ENCODE data around the gene OPA3. TPM values are rescaled to one million over a fixed set of nuclear protein-coding genes. Genes with fewer than 3 reads are reported as not detected.

Gene OPA3
- total RNA-seq, 1 donor from 2014 or later: 3.7 TPM

GRCh38 chr19:45599286-45599685 lies 14.7 kb upstream of the OPA3 start:
- Histone ChIP-seq H4K20me1 (ENCODE audit: low read depth) (no peaks in the 10 kb centered on the region), H3K4me1 (no peaks in the 10 kb centered on the region), H3K4me2 (no peak overlapping the region), H3K9me3 (ENCODE audit: low read depth) (no peaks in the 10 kb centered on the region), H2AFZ (replicated peaks) (no peak overlapping the region), H3K9ac (no peak overlapping the region), H3K27me3 (peaks cover 87% of the 10 kb centered on the region), H3F3A (ENCODE audit: low read depth) (no peaks in the 10 kb centered on the region), H3K36me3 (no peaks in the 10 kb centered on the region), H3K79me2 (ENCODE audit: low read depth) (no peaks in the 10 kb centered on the region), H3K4me3 (no peak overlapping the region), H3K27ac (no peak overlapping the region)
- Mint-ChIP-seq H3K4me1 (peaks cover 29% of the 10 kb centered on the region), H3K27me3 (ENCODE audit: insufficient read depth, low read depth) (peaks cover 73% of the 10 kb centered on the region), H3K9me3 (no peaks in the 10 kb centered on the region), H3K4me3 (no peak overlapping the region), H3K36me3 (no peaks in the 10 kb centered on the region), H3K27ac (no peak overlapping the region)
- peak; percentile 34 for DNase-seq (ENCODE audit: low spot score)
- TF ChIP-seq EZH2phosphoT487 (IDR thresholded peaks at IDR 0.05) (no peak), CTCF (IDR thresholded peaks at IDR 0.05) (no peak), EZH2 (IDR thresholded peaks at IDR 0.05) (no peak)

GRCh38 chr19:45598267-45599001 lies 13.8 kb upstream of the OPA3 start:
- no peaks in the 10 kb centered on the region for H3K9me3 ChIP-seq (ENCODE audit: low read depth)
- no peak overlapping the region for H3K27ac Mint-ChIP-seq
- H3K4me1 Mint-ChIP-seq: peaks cover 29% of the 10 kb centered on the region
- no peaks in the 10 kb centered on the region for H3F3A ChIP-seq (ENCODE audit: low read depth)
- H3K9me3 Mint-ChIP-seq: no peaks in the 10 kb centered on the region
- H3K27me3 ChIP-seq: peaks cover 86% of the 10 kb centered on the region
- H3K79me2 ChIP-seq (ENCODE audit: low read depth): no peaks in the 10 kb centered on the region
- peak overlapping the region; percentile 47 for H3K4me2 ChIP-seq
- TF ChIP-seq EZH2 (IDR thresholded peaks at IDR 0.05) (no peak), CTCF (IDR thresholded peaks at IDR 0.05) (no peak), EZH2phosphoT487 (IDR thresholded peaks at IDR 0.05) (peak; percentile 20)
- H3K4me1 ChIP-seq: no peaks in the 10 kb centered on the region
- H4K20me1 ChIP-seq (ENCODE audit: low read depth): no peaks in the 10 kb centered on the region
- H3K27me3 Mint-ChIP-seq (ENCODE audit: insufficient read depth, low read depth): peaks cover 75% of the 10 kb centered on the region
- no peaks in the 10 kb centered on the region for H3K36me3 ChIP-seq
- no peak overlapping the region for H3K27ac ChIP-seq
- H3K36me3 Mint-ChIP-seq: no peaks in the 10 kb centered on the region
- no peak overlapping the region for H3K9ac ChIP-seq
- H3K4me3 Mint-ChIP-seq: peak overlapping the region; percentile 65
- H2AFZ ChIP-seq (replicated peaks): no peak overlapping the region
- no peak overlapping the region for H3K4me3 ChIP-seq
- DNase-seq (ENCODE audit: low spot score): no peak

- Histone ChIP-seq H3K36me3 (no peaks in the 10 kb centered on the region), H3K79me2 (ENCODE audit: low read depth) (no peaks in the 10 kb centered on the region), H3K9me3 (ENCODE audit: low read depth) (no peaks in the 10 kb centered on the region), H3K27ac (no peak overlapping the region), H3F3A (ENCODE audit: low read depth) (no peaks in the 10 kb centered on the region), H3K4me1 (no peaks in the 10 kb centered on the region), H3K4me3 (no peak overlapping the region), H2AFZ (replicated peaks) (no peak overlapping the region), H4K20me1 (ENCODE audit: low read depth) (no peaks in the 10 kb centered on the region), H3K27me3 (peaks cover 84% of the 10 kb centered on the region), H3K9ac (no peak overlapping the region), H3K4me2 (peak overlapping the region; percentile 47)
- Mint-ChIP-seq H3K36me3 (no peaks in the 10 kb centered on the region), H3K9me3 (no peaks in the 10 kb centered on the region), H3K4me1 (peaks cover 29% of the 10 kb centered on the region), H3K4me3 (peak overlapping the region; percentile 65), H3K27me3 (ENCODE audit: insufficient read depth, low read depth) (peaks cover 72% of the 10 kb centered on the region), H3K27ac (no peak overlapping the region)
- TF ChIP-seq CTCF (IDR thresholded peaks at IDR 0.05): no peak
- DNase-seq (ENCODE audit: low spot score): no peak
Observed at GRCh38 chr19:45597425-45598111, 13.0 kb upstream of the OPA3 start.
